ENCODE results near the gene SEC61B. TPM values are rescaled to one million over a fixed set of nuclear protein-coding genes. Genes with fewer than 3 reads are reported as not detected.
A peak's percentile ranks its signal among the peaks of the same experiment; 100 is the strongest.

The SEC61B gene
- 230 and 244 TPM in 2 replicates for total RNA-seq

GRCh38 chr9:99221621-99222415, at the start of gene SEC61B, which contains the start of gene ALG2:
SEC61B (plus strand) TSS chr9:99222282; CDS start chr9:99222364, 82 bp downstream.
ALG2 (minus strand) TSS chr9:99221942; CDS start chr9:99221894, 48 bp downstream.
- no peak for TF ChIP-seq CTCF (IDR thresholded peaks at IDR 0.05; ENCODE audit: insufficient read depth, low read length, poor library complexity, severe bottlenecking)
- H3K27me3 ChIP-seq (ENCODE audit: control insufficient read depth, insufficient read depth, low read length): no peaks in the 10 kb centered on the region
- DNase-seq (ENCODE audit: low read depth): peak; percentile 83
- no peaks in the 10 kb centered on the region for H3K36me3 ChIP-seq (ENCODE audit: control insufficient read depth, insufficient read depth, low read length)
- H3K4me3 ChIP-seq (ENCODE audit: low read depth, low read length): peak within 1 kb of the TSS; percentile 75

GRCh38 chr9:99173570-99174504, 48.2 kb upstream of the SEC61B start:
- no peak for DNase-seq (ENCODE audit: low read depth)
- TF ChIP-seq CTCF (IDR thresholded peaks at IDR 0.05; ENCODE audit: insufficient read depth, low read length, poor library complexity, severe bottlenecking): no peak
- no peaks in the 10 kb centered on the region for H3K36me3 ChIP-seq (ENCODE audit: control insufficient read depth, insufficient read depth, low read length)
- H3K4me3 ChIP-seq (ENCODE audit: low read depth, low read length): no peak overlapping the region
- H3K27me3 ChIP-seq (ENCODE audit: control insufficient read depth, insufficient read depth, low read length): no peaks in the 10 kb centered on the region

- Histone ChIP-seq H3K4me3 (ENCODE audit: low read depth, low read length) (no peak overlapping the region), H3K36me3 (ENCODE audit: control insufficient read depth, insufficient read depth, low read length) (no peaks in the 10 kb centered on the region), H3K27me3 (ENCODE audit: control insufficient read depth, insufficient read depth, low read length) (no peaks in the 10 kb centered on the region)
- no peak for DNase-seq (ENCODE audit: low read depth)
- no peak for TF ChIP-seq CTCF (IDR thresholded peaks at IDR 0.05; ENCODE audit: insufficient read depth, low read length, poor library complexity, severe bottlenecking)
These were observed 45.5 kb upstream of the SEC61B start for GRCh38 chr9:99176527-99177013.

- DNase-seq (ENCODE audit: low read depth): no peak
- Histone ChIP-seq H3K4me3 (ENCODE audit: low read depth, low read length) (no peak overlapping the region), H3K27me3 (ENCODE audit: control insufficient read depth, insufficient read depth, low read length) (no peaks in the 10 kb centered on the region), H3K36me3 (ENCODE audit: control insufficient read depth, insufficient read depth, low read length) (no peaks in the 10 kb centered on the region)
- TF ChIP-seq CTCF (IDR thresholded peaks at IDR 0.05; ENCODE audit: insufficient read depth, low read length, poor library complexity, severe bottlenecking): no peak
These were observed 44.3 kb upstream of the SEC61B start for GRCh38 chr9:99177576-99178366.

All from kidney epithelial cell (primary cell).